ENCODE results near the gene RPRD1B.
"Not testable (repeated sequence)": the region's sequence is repeated elsewhere in the genome, so short reads cannot be mapped to it uniquely, and the experiment has no call there.

The RPRD1B gene

DNA sequence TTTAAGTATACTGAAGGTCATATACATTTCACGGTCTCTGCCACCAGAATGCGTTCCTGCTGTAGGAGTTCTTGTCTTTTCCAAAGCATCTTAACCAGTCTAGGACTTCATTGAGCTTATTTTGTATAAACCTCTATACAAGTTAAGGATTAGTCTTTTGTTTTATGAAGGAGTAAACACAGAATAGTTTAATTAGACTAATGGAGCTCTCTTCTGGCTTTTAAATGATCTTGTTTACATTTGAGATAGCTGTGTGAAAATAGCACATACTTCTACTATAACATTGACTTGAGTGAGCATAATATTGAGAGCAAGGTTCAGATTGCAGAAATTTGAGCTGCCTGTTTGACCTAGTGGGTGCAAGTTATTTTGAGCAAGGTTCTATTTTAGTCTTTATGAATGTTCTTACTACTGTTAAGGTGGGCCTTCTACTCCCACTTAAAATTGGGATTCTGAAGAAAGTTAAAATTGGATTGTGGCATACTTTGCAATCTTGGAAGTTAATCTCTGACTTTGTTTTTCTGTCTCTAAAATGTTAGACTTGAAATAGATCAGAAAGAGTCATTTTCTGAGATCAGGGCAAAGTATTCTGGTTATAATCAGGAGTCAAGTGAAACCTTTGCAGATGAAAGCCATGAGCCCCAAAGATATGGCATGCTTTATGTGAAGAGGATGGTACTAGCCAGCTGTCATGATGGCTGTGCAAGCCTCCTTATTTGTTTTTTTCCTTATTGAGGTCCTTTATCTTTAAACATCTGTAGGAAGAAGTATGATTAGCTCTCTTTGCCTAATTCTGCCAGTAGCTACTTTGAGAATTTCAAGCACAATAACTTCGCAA is 41.8 kb downstream of the RPRD1B start:
- no peak for DNase-seq

DNA sequence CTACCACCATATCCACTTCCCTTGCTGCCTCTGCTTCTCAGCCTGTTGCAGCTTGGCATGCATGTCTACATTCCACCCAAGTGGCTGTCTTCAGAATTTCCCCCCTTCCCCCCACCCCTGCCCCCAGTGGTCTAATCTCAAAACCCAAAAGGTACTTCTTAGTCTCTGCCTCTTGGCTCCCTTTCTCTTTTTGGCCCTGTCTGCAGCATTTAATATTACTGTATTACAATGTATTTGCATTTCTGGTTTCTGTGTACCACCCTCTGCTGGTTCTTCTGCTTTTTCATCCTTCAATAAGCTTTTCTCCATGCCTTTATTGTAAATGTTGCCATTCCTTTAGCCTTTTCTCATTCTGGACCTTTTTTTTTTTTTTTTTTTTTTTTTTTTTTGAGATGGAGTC is 43.0 kb downstream of the RPRD1B start:
- no peak for DNase-seq

DNA sequence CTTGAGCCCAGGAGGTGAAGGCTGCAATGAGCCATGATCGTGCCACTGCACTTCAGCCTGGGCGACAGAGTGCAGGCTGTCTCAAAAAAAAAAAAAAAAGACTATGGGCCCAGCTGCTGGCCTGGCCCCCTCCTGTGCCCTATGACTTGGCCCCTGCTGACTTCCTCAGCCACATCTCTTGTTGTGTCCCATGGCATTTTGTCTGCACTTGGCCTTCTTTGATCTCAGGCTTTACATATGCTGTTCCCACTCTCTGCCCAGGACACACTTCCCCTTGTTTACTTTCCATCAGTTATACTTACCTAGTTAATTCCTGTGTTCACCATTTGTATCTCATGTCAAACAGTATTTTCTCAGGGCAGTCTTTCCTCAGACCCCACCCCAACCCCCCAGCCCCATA is 44.5 kb downstream of the RPRD1B start:
- DNase-seq: no peak

DNA sequence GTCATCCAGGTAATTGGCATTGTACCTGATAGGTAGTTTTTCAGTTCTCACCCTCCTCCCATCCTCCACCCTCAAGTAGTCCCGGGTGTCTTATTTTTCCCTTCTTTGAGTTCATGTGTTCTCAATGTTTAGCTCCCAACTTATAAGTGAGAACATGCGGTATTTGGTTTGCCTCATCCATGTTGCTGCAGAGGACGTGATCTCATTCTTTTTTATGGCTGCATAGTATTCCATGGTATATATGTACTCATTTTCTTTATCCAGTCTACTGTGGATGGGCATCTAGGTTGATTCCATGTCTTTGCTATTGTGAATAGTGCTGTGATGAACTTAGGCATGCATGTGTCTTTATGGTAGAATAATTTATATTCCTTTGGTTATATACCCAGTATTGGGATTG is 45.8 kb downstream of the RPRD1B start:
- no peak for DNase-seq

DNA sequence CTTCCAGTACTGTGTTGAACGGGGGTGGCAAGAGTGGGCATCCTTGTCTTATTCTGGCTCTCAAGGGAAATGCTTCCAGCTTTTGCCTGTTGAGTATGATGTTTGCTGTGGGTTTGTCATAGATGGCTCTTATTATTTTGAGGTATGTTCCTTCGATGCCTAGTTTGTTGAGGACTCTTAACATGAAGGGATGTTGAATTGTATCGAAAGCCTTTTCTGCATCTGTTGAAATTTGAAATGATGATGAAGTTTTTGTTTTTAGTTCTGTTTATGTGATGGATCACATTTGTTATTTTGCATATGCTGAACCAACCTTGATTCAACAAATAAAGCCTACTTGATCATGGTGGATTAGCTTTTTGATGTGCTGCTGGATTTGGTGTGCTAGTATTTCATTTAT is 48.0 kb downstream of the RPRD1B start:
- no peak for DNase-seq

DNA sequence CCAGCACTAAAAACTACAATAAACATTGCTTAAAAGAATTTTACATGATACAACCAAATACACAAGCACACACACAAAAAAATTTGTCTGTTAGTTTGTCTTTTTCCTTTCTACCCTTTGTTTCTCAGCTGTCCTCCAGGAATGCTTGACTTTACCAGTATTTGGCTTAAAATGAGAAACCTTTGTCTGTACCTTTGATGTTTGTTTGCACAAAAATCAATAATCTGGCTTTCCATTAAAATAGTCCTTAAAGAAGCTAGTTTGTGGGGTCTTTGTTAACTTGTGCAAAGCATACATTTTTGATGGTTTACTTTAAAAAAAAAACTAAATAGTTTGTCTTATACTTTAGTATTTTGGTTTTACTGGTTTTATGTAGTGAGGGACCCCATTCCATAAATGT is 49.3 kb downstream of the RPRD1B start:
- no peak for DNase-seq

DNA sequence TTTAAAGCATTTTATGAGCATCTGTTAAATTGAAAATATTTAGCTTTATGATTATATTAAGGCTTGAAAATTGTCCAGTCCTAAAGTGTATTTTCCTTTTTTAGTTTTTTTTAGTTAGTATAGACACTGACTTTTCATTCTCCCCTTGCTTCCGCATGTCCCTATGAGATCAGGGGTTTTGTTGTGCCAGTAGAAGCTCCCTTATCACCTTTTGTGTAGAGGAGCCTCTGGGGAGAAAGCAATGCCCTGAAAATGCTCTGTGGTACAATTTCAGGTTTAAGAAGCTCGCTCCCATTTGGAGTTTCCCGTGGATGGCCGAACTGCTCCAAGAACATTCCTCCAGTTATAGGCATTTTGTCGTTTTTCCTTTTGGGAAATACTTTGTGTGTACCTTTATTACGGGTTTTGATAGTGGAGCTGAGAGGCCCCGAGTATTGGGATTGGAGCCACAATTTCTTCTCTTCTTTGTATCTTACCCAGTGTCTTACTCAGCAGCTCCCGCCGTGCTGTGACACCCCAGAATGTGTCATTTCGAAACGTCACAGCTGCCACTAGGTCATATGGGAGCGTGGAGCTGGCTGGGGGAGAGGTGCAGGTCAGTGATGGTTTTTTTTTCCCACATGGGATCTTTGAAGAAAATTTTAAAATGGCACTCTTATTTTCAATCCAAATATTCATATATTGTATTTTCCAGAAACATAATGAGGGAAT is 49.9 kb downstream of the RPRD1B start:
- DNase-seq: no peak

DNA sequence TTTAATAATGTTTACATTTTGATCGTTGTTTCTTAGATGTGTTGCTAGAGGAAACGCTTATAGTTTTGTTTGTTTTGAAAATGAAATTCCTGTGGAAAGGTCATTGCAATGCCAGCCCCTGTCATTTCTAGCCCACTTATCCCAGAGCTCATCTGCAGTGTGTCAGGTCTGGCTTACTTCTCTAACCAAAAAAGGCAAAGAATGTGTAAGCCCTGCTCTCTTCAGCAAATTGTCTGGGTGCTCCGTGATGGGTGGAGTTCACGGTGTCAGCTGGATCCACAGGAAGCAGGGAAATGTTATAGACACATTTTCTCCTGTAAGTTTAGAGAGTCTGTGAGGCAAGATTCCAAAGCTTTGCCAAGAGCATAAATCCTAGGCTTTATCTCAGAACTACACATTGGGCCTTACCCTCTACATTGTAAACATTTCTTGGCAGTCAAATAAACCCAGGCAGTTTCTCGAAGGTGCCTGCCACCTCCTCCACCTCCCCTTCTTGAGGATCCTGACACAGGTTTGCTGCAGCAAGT is 50.9 kb downstream of the RPRD1B start:
- no peak for DNase-seq

DNA sequence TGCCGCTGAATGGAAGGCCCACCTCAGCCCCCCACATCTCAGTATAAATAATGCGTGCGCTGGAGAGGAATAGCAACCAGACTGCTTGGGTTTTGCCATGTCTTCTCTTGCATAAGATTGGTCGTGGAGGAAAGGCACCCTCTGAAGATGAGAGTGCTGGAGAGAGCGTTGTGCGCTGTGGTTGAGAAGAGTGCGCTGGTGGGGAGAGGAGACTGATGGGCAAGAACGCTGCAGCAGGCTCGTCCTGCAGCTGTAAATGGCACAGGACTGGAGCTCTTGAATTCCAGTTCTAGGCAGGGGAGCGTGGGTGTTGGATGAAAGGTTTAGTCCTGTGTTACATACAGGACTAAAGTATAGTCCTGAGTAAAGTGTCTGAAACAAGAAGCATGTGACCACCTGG is 51.5 kb downstream of the RPRD1B start:
- DNase-seq: no peak

DNA sequence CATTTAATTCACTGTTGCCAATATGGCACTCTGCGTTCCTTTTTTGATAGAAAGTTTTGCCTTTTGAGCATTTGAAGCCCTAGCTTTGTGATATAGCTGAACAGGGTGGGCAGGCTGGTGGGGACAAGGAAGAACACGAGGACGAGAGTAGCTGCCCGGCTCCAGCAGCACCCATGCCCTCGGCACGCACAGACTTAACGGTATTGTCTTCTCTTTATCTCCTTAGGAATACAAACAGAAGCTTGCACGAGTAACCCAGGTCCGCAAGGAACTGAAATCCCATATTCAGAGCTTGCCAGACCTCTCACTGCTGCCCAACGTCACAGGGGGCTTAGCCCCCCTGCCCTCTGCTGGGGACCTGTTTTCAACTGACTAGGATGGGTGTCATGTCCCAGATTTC is 56.0 kb downstream of the RPRD1B start:
- DNase-seq: no peak

DNA sequence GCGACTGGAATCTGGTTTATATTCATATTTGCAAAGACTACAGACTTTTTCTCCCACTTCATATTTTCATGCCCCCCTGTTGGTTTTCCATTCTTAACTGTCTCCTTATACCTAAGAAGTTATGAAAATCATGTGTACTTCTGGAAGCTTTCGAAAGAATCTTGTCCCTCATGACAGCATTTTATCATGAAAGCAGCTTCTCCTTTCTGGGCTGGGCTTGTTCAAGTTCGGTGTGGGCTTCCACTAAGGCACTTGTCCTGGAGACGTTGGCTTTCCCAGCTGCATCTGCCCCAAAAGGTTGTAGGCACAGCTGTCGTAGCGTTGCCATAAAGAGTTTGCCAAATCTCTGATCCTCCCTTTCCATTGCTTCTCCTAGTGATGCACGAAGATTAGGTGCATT is 56.5 kb downstream of the RPRD1B start:
- no peak for DNase-seq

DNA sequence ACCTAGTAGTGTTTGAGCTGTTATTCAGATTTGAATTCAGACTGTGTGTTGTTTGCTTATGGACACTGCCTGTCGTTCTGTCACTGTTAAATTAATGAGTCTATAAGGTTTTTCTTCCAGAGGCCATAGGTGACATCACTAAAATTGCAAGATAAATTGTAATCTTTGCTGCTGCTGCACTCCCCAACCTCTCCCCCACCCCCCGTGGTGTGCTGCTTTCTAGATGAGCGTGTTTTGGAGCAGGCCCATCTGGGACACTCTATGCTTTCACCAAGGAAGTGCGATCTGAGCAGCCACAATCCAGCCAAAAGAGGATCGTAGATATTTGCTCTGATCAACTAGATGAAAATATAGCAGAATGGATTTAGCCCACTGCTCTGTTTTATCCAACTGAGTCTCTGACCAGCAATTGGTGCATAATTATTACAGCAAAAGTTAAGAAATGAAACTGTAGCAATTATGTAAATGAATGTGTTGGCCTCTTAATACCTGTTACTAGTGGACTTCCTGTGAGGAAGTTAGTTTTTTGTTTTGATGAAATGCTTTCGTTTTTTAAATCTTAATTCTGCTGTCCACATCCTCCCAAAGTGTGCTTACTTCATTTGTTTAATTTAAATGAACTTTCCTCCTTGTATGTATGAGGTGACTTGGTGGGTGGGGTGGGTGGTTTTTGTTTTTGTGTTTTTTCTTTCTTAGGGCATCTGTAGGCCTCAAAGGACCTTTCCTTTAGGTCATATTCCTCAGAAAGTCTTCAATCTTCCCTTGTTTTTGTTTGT is 58.1 kb downstream of the RPRD1B start:
- DNase-seq: no peak

DNA sequence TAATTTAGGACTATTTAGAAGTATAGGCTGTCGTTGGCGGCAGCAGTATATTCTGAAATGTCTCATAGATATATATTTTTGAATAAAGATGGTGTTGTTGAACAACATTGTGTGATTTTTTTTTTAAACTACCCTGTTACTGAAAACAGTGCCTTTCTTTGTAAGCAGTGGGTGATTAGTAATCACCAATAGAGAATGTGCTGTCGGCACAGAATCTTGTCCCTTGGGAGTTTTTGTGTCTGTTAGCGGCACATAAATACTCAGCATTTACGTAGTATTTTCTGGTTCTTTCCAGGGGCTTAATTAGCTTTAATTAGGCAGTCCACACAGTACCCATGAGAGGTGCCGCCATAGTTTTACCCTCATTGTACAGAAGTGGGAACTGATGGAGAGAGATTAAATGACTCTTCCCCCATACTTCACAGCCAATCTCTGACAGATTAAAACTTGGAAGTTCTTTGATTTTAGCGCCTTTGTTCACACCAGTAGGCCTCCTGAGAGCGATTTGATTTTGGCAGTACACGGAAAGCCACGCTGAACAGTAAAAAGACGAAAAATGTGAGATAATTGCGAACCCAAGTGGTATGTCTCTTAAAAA is 58.8 kb downstream of the RPRD1B start:
- DNase-seq: no peak

DNA sequence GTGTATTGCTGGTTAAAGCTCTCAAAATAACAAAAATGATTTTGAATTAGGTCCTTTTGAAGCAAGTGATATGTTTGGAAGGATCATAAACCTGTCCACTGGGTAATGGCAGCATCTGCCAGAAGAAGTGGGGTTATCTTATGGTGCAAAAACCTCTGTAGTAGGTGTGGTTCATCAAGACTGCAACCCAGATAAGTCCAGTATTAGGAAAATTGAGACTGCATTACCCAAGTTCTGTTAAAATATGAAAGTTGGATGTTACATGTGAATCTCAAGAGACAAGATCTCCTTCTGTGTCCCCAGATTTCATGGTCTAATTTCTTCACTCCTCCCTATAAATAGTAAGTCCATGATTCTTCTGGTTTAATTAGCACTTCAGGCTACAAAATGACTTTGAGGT is 59.4 kb downstream of the RPRD1B start:
- DNase-seq: no peak

DNA sequence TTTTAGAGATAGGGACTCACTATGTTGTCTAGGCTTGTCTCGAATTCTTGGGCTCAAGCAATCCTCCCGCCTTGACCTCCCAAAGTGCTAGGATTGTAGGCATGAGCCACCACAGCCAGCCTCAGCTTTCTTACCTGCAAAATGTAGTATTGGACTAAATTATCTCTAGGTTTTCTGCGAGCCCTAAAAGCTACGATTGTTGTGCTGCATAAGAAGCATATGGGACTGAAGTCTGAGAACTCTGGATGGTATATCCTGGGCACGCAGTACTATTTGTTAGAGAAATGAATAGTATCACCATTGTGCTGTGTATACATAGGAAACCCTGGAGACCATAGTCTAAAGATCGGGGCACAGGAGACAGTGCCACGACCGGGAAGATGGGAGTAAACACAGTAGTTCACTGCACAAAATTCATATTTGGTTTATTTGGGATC is 60.1 kb downstream of the RPRD1B start:
- no peak for DNase-seq

DNA sequence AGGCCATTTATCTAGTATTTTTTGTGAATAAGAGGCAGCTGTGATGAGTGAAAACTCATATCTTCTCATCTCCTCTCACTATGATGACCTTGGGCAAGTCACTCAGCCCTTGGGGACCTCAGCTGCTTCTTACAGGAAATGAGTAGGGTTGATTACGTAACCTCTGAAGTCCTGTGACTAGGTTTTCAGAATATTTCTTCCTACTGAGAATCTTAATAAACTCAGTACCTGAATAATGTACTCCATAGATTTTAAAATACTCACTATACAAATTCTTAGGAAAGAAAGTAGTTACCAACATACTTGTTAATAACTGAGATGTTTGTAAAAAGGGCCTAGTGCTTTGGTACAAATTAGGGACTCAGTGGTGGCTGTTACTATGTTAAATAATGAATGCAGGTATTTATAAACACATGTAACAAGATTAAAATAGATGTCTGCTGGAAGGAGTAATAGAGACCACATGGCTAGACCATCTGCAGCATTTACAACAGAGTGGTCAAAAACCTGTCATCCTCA is 60.9 kb downstream of the RPRD1B start:
- DNase-seq: peak; percentile 84 to 92

DNA sequence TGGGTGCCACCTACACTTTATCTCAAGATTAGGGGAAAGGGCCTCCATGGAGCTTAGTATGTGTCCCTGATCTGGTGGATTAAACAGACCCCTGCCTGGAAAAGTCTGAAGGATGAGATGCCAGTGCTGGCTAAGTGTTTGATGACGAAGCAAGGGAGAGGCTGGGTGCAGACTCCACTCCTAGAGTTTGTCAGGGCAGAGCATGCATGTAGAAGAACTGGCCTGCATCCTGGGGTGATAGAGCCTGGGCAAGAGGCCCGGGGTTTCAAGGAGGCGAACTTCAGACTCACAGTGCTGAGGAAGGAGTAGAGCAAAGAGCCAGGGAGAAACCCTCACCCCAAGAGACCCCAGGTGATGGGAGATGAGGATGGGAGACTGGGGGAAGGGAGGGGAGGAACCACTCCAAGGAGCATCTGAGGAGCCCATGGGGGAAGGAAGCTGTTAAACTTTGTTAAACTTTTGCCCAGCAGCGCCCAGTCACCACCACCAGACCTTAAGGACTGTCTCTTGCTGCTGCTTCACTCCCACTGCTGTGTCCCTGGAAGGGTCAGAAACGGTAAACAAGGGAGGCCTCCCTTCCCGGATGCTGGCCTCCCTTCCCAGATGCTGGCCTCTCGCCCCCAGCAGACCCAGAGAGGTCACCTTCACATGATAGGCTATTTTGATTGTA is 61.6 kb downstream of the RPRD1B start:
- no peak for DNase-seq

DNA sequence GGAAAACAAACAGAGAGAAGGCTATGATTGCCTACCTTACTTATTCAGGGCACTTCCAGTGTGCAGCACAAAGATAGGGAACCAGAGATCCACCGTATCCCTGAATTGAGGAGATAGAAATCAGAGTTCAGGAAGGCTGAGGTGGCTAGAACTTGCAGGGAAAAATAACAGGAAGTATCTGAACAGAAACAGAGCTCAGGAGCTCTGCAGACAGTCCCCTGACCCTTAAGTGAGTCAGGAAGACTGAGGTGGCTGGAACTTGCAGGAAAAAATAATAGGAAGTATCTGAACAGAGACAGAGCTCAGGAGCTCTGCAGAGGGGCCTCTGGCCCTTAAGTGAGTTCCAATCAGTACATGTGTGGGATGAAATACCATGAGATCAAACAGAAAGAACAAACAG is 65.4 kb downstream of the RPRD1B start:
- DNase-seq: no peak

DNA sequence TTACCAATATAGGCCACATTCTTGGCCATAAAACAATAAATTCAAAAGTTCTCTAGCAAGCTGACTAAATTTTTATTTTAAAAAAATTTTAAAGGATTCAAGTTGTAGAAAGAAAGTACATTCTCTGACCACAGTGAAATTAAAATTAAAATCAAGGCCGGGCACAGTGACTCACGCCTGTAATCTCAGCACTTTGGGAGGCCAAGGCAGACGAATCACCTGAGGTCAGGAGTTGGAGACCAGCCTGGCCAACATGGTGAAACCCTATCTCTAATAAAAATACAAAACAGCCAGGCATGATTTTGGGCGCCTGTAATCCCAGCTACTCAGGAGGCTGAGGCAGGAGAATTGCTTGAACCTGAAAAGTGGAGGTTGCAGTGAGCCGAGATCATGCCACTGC is 68.7 kb downstream of the RPRD1B start:
- DNase-seq: not testable (repeated sequence)

DNA sequence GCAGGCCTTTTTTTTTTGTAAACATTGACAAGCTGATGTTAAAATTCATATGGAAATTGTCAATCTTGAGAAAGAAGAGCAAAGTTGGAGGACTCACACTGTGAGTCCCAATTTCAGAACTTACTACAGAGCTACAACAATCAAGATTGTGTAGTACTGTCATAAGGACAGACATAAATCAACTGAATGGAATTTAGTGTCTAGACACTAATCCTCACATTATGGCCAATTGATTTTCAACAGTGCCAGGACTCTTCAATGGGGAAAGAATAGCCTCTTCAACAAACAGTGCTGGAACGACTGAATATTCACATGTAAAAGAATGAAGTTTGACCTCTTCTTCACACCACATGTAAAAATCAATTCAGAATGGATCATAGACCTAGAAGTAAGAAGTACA is 70.7 kb downstream of the RPRD1B start:
- no peak for DNase-seq

DNA sequence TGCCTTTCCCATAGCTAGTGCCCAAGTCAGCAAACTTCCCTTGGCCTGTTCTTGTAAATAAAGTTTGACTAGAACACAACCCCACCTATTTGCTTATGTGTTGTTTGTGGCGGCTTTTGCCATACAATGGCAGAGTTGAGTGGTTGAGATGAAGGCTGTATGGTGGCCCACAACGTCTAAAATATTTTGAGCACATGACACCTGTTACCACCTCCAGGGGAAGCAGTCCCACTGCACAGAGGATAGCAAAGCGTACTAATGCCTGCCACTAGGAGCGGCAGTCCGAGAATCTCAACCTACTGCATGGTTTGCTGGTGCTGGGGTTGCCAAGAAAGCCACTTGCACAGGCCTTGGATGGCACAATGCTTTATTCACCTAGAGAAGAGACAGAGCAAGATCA is 72.9 kb downstream of the RPRD1B start:
- no peak for DNase-seq

DNA sequence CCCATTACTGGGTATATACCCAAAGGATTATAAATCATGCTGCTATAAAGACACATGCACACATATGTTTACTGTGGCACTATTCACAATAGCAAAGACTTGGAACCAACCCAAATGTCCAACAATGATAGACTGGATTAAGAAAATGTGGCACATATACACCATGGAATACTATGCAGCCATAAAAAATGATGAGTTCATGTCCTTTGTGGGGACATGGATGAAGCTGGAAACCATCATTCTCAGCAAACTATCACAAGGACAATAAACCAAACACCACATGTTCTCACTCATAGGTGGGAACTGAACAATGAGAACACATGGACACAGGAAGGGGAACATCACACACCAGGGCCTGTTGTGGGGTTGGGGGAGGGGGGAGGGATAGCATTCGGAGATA is 73.8 kb downstream of the RPRD1B start:
- not testable (repeated sequence) for DNase-seq

All from AML-193 (cell line).